ENCODE measurements around the gene ZNF441. TPM values are rescaled to one million over a fixed set of nuclear protein-coding genes. Genes with fewer than 3 reads are reported as not detected.

ZNF441 gene
- total RNA-seq, result 10 to 100 TPM in 1 of 4 donors, 1 to 10 TPM in 3; 2.6 to 12.8 (median 4.6) TPM

DNA sequence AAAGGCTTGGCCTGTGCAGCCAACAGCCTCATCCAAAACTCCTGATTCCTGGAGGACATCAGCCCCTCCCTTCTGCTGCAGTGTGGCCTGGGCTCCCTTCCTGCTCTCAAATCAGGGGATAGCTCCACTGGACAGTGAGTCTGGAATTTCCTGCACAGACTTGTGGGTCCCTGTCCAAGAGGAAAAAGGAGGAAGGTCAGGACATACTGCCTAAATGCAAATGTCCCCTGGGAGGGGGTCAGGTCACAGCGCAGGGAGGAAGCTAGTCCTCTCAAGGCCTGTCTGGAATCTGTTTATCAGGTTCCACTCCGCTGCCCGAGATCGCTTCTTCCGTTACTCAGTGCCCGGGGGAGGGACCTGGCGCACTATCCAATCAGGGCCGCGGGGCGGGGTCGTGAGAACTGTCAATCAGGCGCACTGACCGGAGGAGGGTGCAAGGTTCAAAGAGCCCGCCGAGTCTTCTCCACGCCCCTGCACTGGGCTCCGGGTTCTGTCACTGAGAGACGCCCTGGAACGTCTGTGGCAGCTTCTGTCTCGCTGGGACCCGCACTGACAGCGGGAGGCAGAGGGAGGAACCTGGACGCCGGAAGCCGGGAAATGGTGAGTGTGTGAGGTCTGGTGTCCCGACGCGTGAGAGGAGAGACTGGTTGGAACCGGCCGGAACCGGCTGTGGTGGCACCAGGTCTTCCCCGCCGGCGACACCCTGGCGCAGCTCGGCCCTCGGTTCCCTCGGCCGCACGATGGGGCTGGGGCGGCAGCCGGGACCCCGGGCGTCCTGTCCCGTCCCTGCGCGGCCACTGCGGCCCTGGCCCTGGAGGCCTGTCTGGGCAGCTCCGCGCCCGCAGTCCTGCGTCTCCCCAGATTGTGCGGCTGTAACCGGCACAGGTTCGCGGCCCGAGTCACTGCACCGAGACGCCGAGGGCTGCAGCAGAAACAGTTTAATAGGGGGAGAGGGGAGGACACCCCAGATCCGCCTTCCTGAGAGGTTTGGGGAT, at the start of gene ZNF441:
ZNF441 (plus strand) TSS at position 404 of the 995 bp plus-strand sequence; CDS start at position 598, 194 bp downstream.
- peak; percentile 99 for ATAC-seq (ENCODE audit: low FRiP score)
- TF ChIP-seq, protein P1, sequence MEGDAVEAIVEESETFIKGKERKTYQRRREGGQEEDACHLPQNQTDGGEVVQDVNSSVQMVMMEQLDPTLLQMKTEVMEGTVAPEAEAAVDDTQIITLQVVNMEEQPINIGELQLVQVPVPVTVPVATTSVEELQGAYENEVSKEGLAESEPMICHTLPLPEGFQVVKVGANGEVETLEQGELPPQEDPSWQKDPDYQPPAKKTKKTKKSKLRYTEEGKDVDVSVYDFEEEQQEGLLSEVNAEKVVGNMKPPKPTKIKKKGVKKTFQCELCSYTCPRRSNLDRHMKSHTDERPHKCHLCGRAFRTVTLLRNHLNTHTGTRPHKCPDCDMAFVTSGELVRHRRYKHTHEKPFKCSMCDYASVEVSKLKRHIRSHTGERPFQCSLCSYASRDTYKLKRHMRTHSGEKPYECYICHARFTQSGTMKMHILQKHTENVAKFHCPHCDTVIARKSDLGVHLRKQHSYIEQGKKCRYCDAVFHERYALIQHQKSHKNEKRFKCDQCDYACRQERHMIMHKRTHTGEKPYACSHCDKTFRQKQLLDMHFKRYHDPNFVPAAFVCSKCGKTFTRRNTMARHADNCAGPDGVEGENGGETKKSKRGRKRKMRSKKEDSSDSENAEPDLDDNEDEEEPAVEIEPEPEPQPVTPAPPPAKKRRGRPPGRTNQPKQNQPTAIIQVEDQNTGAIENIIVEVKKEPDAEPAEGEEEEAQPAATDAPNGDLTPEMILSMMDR (IDR thresholded peaks at IDR 0.05), result no peak
- DNase-seq (ENCODE audit: low spot score), result peak; percentile 98

DNA sequence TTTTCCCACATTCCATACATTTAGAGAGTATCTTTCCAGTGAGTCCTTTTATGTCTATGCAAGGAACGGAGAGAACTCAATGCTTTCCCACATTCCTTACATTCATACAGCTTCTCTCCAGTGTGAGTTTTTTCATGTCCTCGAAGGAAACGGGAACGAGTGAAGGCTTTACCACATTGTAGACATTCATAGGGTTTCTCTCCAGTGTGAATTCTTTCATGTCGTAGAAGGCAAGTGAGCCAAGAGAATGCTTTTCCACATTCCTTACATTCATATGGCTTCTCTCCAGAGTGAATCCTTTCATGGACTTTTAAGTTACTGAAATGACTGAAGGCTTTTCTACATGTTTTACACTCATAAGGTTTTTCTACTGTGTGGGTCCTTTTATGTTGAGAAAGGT, 45.1 kb upstream of the ZNF441 start:
- TF ChIP-seq, protein P1 (IDR thresholded peaks at IDR 0.05), result no peak
- DNase-seq (ENCODE audit: low spot score), result no peak
- no peak for ATAC-seq (ENCODE audit: low FRiP score)

DNA sequence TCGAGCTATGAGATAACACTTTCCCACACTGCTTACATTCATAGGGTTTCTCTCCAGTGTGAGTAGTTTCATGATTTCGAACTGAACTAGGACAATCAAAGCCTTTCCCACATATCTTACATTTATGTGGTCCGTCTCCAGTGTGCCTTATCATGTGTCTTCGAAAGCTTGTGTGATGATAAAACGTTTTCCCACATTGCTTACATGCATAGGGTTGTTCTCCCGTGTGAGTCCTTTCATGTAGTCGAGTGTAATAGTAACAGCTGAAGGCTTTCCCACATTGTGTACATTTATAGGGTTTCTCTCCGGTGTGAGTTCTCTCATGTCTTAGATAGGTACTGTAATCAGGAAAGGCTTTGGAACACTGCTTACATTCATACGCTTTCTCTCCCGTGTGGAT, 44.4 kb upstream of the ZNF441 start:
- ATAC-seq (ENCODE audit: low FRiP score) (no peak), DNase-seq (ENCODE audit: low spot score) (no peak)
- TF ChIP-seq, protein P1 (IDR thresholded peaks at IDR 0.05), result no peak

DNA sequence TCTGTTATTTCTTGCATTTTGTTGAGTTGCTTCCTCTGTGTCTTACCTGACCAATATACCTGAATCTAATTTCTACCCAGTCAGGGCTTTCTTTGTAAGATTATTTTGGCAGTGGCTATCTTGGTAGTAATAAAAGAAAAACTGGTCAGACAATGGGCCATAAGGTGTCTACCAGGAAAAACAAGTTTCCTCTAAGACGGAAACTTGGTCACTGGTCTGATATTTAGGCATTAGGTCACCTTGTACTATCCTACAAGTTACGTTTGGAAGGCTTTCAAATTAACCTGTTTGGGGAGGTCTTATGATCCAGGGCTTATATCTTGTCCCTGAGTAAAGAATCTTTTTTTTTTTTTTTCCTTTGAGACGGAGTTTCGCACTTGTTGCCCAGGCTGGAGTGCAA, 37.2 kb upstream of the ZNF441 start:
- DNase-seq (ENCODE audit: low spot score), result no peak
- ATAC-seq (ENCODE audit: low FRiP score), result no peak

DNA sequence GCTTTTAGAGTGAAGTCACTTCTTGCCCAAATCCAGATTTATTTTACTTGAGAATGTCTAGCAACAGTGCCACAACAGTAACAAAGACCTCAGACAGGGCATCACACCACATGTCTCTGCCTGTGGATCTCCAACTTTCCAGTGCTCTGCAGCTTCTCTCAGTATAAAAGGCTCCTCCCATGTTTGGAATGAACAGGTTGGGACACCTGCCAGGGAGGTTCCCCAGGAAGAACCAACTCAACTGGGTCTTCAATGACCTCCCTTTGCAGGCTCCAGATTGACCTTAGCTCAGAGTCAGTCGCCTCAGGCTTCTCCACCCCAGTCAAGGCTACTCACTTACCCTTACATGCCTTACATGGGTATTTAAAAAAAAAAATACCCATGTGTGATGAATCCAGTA, 31.4 kb upstream of the ZNF441 start:
- TF ChIP-seq, protein P1 (IDR thresholded peaks at IDR 0.05), result no peak
- no peak for ATAC-seq (ENCODE audit: low FRiP score)
- DNase-seq (ENCODE audit: low spot score), result no peak

More for the DNA sequence above, 37.2 kb upstream of the ZNF441 start:
- TF ChIP-seq, protein P1 (IDR thresholded peaks at IDR 0.05), result no peak

DNA sequence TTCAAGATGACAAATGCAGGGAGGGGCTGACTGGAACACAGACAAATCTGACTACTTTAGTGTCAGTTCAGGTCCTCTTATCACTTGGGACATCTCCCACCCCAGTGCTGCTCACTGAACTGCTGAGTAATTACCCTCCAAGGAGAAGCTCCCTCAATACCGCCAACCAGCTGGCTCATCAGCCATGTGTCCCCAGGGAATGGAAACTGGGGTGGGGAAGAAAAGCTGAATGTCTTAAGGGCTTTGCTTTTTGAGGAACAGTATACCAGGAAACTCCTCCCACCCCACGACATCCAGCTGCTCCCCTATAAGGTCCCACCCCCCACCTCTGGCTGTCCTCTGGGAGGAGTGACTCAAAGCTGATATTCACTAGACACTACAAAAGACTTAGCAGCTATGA, 30.1 kb upstream of the ZNF441 start:
- TF ChIP-seq, protein P1 (IDR thresholded peaks at IDR 0.05), result no peak
- ATAC-seq (ENCODE audit: low FRiP score) (no peak), DNase-seq (ENCODE audit: low spot score) (no peak)
